NB4 (cell line): ENCODE measurements around the gene NLRP14.

Experiments
- DNase-seq: peaks from one replicate; pipeline ENCODE4 v3.0.0; 2010; ENCODE audit warnings: low read depth
- H3K4me3 ChIP-seq: one replicate; pipeline ENCODE4 v1.5.1; 2011; ENCODE audit warnings: mild to moderate bottlenecking, low read depth, low read length, moderate library complexity
- CTCF ChIP-seq: IDR thresholded peaks from one replicate; pipeline ENCODE4 v1.5.1; 2012; ENCODE audit warnings: low read depth, low read length
- MYC ChIP-seq: IDR thresholded peaks from 2 replicates; pipeline ENCODE4 v1.6.1; 2011; ENCODE audit warnings: low read depth, low read length
- POLR2A ChIP-seq: IDR thresholded peaks from 2 replicates; pipeline ENCODE4 v1.6.1; 2011; ENCODE audit warnings: mild to moderate bottlenecking; ENCODE audit not compliant: insufficient read length; ENCODE audit errors: extremely low read depth
- TF ChIP-seq, protein P1 (sequence below): IDR thresholded peaks from 2 replicates; pipeline ENCODE4 v1.6.1; 2011; ENCODE audit warnings: low read depth, low read length

The NLRP14 gene

GRCh38 chr11:7021318-7021717, 1.0 kb downstream of the NLRP14 start:
- no peak for TF ChIP-seq CTCF
- TF ChIP-seq POLR2A = no peak
- TF ChIP-seq MYC = no peak
- TF ChIP-seq, protein P1, sequence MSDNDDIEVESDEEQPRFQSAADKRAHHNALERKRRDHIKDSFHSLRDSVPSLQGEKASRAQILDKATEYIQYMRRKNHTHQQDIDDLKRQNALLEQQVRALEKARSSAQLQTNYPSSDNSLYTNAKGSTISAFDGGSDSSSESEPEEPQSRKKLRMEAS = no peak
- no peak overlapping the region for H3K4me3 ChIP-seq
- DNase-seq = no peak

- no peak for DNase-seq
- no peak overlapping the region for H3K4me3 ChIP-seq
- TF ChIP-seq CTCF (no peak), POLR2A (no peak), MYC (no peak)
- TF ChIP-seq, protein P1 = no peak
Measured at GRCh38 chr11:7028141-7028540, 7.9 kb downstream of the NLRP14 start.

DNA sequence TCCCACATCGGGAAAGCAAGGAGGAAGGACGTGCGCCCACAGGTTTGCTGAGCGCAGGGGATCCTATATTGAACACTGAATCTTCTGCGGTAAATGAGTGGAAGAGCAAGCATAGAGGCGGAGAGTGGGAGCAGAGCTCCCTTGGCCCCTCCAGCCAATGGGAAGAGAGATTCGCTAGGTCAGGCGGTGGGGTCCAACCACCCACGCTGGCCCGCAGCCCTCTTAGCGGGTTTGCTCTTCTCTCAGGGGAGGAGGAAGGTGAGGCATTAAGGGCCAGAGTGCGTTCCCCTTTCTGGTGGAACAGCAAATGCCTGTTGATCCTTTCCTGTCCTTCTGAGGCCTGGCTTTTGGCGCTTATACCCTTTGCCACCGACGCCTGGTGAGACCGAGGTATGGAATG, 10.6 kb downstream of the NLRP14 start:
- no peak for DNase-seq
- TF ChIP-seq, protein P1 = no peak
- TF ChIP-seq MYC = no peak
- no peak for TF ChIP-seq POLR2A
- no peak for TF ChIP-seq CTCF
- H3K4me3 ChIP-seq = no peak overlapping the region

DNA sequence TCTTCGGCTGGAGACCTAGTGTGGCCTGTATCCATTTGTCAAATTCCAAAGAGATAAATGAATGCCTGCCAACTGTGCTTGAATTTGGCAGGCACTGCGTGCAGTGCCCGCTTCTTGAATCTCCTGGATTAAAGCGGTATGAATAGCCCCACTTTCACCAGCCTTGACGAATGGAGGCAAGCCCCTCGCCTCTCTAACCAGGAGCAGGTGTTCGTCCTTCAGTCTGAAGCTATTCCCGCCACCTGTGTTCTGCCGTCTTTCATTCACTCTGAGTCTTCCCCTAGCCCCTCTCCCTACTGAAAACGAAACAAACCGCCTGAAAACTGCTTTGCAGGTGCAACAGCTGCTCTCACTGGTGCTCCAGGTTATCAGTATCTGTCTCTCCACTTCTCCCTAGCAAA, 11.2 kb downstream of the NLRP14 start:
- no peak for DNase-seq
- no peak for TF ChIP-seq MYC
- no peak for TF ChIP-seq CTCF
- TF ChIP-seq POLR2A = no peak
- TF ChIP-seq, protein P1 = no peak
- H3K4me3 ChIP-seq = no peak overlapping the region

GRCh38 chr11:7032692-7033091, 12.4 kb downstream of the NLRP14 start:
- no peak for DNase-seq
- no peak overlapping the region for H3K4me3 ChIP-seq
- TF ChIP-seq, protein P1 = no peak
- TF ChIP-seq MYC (no peak), POLR2A (no peak), CTCF (no peak)

GRCh38 chr11:7034019-7034418, 13.7 kb downstream of the NLRP14 start:
- no peak for DNase-seq
- H3K4me3 ChIP-seq = no peak overlapping the region
- TF ChIP-seq, protein P1 = no peak
- TF ChIP-seq MYC (no peak), POLR2A (no peak)
